ENCODE measurements around the gene ALDH1A1. TPM values are rescaled to one million over a fixed set of nuclear protein-coding genes. Genes with fewer than 3 reads are reported as not detected.

The ALDH1A1 gene
- polyA plus RNA-seq, 3 donors: 28.6 to 117 (median 105) TPM

DNA sequence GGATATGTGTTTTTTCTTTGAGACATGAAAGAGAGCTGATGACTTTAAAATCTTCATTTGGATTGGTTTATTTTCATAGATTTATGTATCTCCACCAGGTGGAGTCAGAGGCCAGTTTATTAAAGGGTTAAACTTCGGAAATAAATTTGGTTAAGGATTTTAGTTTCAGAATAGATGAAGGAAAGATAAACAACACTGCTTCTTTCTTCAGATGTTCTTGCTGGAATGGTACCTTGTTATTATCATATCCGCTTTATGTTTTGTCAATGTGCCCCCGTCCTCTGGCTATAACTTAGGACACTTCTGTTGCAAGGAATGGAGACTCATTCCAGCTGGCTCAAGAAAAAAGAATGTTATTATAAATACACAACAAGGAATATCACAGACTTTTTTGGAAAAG is 81.2 kb downstream of the ALDH1A1 start:
- no peak overlapping the region for H2AFZ ChIP-seq (ENCODE audit: insufficient read depth, low read depth, low read length, poor library complexity, severe bottlenecking)
- H3K27me3 ChIP-seq (ENCODE audit: control insufficient read depth in 2 of 2, insufficient read depth in 2 of 2, low read length in 2 of 2): no peaks in the 10 kb centered on the region
- WGBS (ENCODE audit: insufficient coverage): no CpG with 5 or more reads among the region's 3 CpGs
- TF ChIP-seq, protein P1, sequence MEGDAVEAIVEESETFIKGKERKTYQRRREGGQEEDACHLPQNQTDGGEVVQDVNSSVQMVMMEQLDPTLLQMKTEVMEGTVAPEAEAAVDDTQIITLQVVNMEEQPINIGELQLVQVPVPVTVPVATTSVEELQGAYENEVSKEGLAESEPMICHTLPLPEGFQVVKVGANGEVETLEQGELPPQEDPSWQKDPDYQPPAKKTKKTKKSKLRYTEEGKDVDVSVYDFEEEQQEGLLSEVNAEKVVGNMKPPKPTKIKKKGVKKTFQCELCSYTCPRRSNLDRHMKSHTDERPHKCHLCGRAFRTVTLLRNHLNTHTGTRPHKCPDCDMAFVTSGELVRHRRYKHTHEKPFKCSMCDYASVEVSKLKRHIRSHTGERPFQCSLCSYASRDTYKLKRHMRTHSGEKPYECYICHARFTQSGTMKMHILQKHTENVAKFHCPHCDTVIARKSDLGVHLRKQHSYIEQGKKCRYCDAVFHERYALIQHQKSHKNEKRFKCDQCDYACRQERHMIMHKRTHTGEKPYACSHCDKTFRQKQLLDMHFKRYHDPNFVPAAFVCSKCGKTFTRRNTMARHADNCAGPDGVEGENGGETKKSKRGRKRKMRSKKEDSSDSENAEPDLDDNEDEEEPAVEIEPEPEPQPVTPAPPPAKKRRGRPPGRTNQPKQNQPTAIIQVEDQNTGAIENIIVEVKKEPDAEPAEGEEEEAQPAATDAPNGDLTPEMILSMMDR (IDR thresholded peaks at IDR 0.05): peak; percentile 25
- Mint-ChIP-seq H3K9me3 (peaks cover 2 to 10% (median 4%) of the 10 kb centered on the region in 7 donors), H3K27ac (no peak overlapping the region), H3K4me1 (peaks cover 5% of the 10 kb centered on the region), H3K36me3 (no peaks in the 10 kb centered on the region), H3K4me3 (no peak overlapping the region), H3K27me3 (ENCODE audit: low read depth in 3 of 3) (peaks cover 0 to 2% (median 1%) of the 10 kb centered on the region in 3 donors)
- H4K20me1 ChIP-seq (ENCODE audit: insufficient read depth, low read length): no peaks in the 10 kb centered on the region
- H3K4me2 ChIP-seq (replicated peaks; ENCODE audit: extremely low read depth, low read length, poor library complexity, severe bottlenecking): no peak overlapping the region
- no peak overlapping the region for H3K4me3 ChIP-seq (replicated peaks in 1 of 3; ENCODE audit: low read depth in 2 of 3, low read length in 3 of 3)
- H3K27ac ChIP-seq (ENCODE audit: low read depth in 1 of 2, low read length in 2 of 2): no peak overlapping the region
- no peaks in the 10 kb centered on the region for H3K79me2 ChIP-seq (ENCODE audit: insufficient read depth, low read length)
- no peaks in the 10 kb centered on the region for H3K36me3 ChIP-seq (replicated peaks in 1 of 2; ENCODE audit: control insufficient read depth in 1 of 2, insufficient read depth in 2 of 2, low read length in 2 of 2)
- H3K4me1 ChIP-seq (ENCODE audit: control insufficient read depth in 1 of 2, insufficient read depth in 2 of 2, low read length in 2 of 2): no peaks in the 10 kb centered on the region
- peaks cover 0 to 7% of the 10 kb centered on the region in 2 donors for H3K9me3 ChIP-seq (replicated peaks in 1 of 2; ENCODE audit: control insufficient read depth in 1 of 2, insufficient read depth in 1 of 2, low read length in 2 of 2)
- no peak overlapping the region for H3K9ac ChIP-seq (ENCODE audit: insufficient read depth, low read length, poor library complexity, severe bottlenecking)
- no peak for DNase-seq
- intact Hi-C loops (cut with micrococcal nuclease): no loop called here

DNA sequence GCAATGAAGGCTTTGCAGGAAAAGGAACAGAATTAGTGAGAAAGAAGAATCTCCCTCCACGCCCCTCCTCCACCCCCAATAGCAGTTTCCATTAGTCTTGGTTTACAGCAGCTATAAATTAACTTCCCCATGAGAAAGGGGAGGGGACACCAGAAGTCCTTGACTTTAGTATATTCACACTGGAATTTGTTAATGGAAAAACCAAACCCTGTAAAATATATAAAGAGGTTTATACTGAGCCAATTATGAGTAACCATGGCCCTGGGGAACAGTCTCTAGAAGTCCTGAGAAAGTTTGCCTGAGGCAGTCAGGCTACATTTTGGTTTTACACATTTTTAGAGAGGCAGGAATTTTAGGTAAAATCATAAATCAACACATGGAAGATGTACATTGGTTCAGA is 88.5 kb downstream of the ALDH1A1 start:
- H3K27me3 ChIP-seq (ENCODE audit: control insufficient read depth in 2 of 2, insufficient read depth in 2 of 2, low read length in 2 of 2): no peaks in the 10 kb centered on the region
- no peak overlapping the region for H3K4me3 ChIP-seq (replicated peaks in 1 of 3; ENCODE audit: low read depth in 2 of 3, low read length in 3 of 3)
- no peak for DNase-seq
- TF ChIP-seq, protein P1 (IDR thresholded peaks at IDR 0.05): no peak
- WGBS (ENCODE audit: insufficient coverage): no CpG with 5 or more reads among the region's 1 CpG
- H3K36me3 ChIP-seq (replicated peaks in 1 of 2; ENCODE audit: control insufficient read depth in 1 of 2, insufficient read depth in 2 of 2, low read length in 2 of 2): no peaks in the 10 kb centered on the region
- no peaks in the 10 kb centered on the region for H4K20me1 ChIP-seq (ENCODE audit: insufficient read depth, low read length)
- Mint-ChIP-seq H3K27ac (no peak overlapping the region), H3K9me3 (peaks cover 2 to 10% (median 7%) of the 10 kb centered on the region in 7 donors), H3K36me3 (no peaks in the 10 kb centered on the region), H3K27me3 (ENCODE audit: low read depth in 3 of 3) (peaks cover 0 to 5% (median 4%) of the 10 kb centered on the region in 3 donors), H3K4me3 (no peak overlapping the region), H3K4me1 (peaks cover 12% of the 10 kb centered on the region)
- H3K79me2 ChIP-seq (ENCODE audit: insufficient read depth, low read length): no peaks in the 10 kb centered on the region
- peaks cover 0 to 7% of the 10 kb centered on the region in 2 donors for H3K9me3 ChIP-seq (replicated peaks in 1 of 2; ENCODE audit: control insufficient read depth in 1 of 2, insufficient read depth in 1 of 2, low read length in 2 of 2)
- no peak overlapping the region for H2AFZ ChIP-seq (ENCODE audit: insufficient read depth, low read depth, low read length, poor library complexity, severe bottlenecking)
- no peak overlapping the region for H3K9ac ChIP-seq (ENCODE audit: insufficient read depth, low read length, poor library complexity, severe bottlenecking)
- H3K4me1 ChIP-seq (ENCODE audit: control insufficient read depth in 1 of 2, insufficient read depth in 2 of 2, low read length in 2 of 2): no peaks in the 10 kb centered on the region
- H3K4me2 ChIP-seq (replicated peaks; ENCODE audit: extremely low read depth, low read length, poor library complexity, severe bottlenecking): no peak overlapping the region
- H3K27ac ChIP-seq (ENCODE audit: low read depth in 1 of 2, low read length in 2 of 2): no peak overlapping the region
- intact Hi-C loops (cut with micrococcal nuclease): no loop called here

All from CD14-positive monocyte (primary cell).